Measurements from ENCODE around the gene GPR132. TPM values are rescaled to one million over a fixed set of nuclear protein-coding genes. Genes with fewer than 3 reads are reported as not detected.

Gene GPR132
- total RNA-seq, 6 donors from 2014 or later, result 3.0 to 14.7 (median 7.0) TPM

GRCh38 chr14:105012171-105012985 lies 52.9 kb downstream of the GPR132 start:
- no peaks in the 10 kb centered on the region for H3K27me3 ChIP-seq
- no peak for TF ChIP-seq EP300 (IDR thresholded peaks at IDR 0.05)
- TF ChIP-seq CTCF (IDR thresholded peaks at IDR 0.05), result peak in 2 of 6 experiments; percentile 19 to 26
- TF ChIP-seq POLR2A (IDR thresholded peaks at IDR 0.05), result no peak
- no peak for TF ChIP-seq POLR2AphosphoS5 (IDR thresholded peaks at IDR 0.05)
- peak in 1 of 2 donors; percentile 84 for DNase-seq
- WGBS, 2 donors, result 65 to 68% methylated on average over 13 to 23 of the region's 23 CpGs
- peaks cover 0 to 38% (median 24%) of the 10 kb centered on the region in 4 donors for H3K36me3 ChIP-seq
- no peaks in the 10 kb centered on the region for H3K9me3 ChIP-seq
- peak in 1 of 2 donors; percentile 56 for ATAC-seq (ENCODE audit: low FRiP score in 2 of 2)
- H3K27ac ChIP-seq, result no peak overlapping the region
- no peak overlapping the region for H3K4me3 ChIP-seq
- H3K4me1 ChIP-seq, result peaks cover 0 to 7% (median 6%) of the 10 kb centered on the region in 4 donors

GRCh38 chr14:105011312-105011990 lies 53.8 kb downstream of the GPR132 start:
- Histone ChIP-seq H3K4me3 (no peak overlapping the region), H3K27ac (no peak overlapping the region), H3K27me3 (no peaks in the 10 kb centered on the region), H3K9me3 (no peaks in the 10 kb centered on the region), H3K4me1 (peaks cover 0 to 7% (median 3%) of the 10 kb centered on the region in 4 donors), H3K36me3 (peaks cover 0 to 39% (median 25%) of the 10 kb centered on the region in 4 donors)
- TF ChIP-seq CTCF (IDR thresholded peaks at IDR 0.05) (no peak), POLR2A (IDR thresholded peaks at IDR 0.05) (no peak), EP300 (IDR thresholded peaks at IDR 0.05) (no peak), POLR2AphosphoS5 (IDR thresholded peaks at IDR 0.05) (no peak)
- 83 to 89% methylated on average over 11 to 27 of the region's 29 CpGs for WGBS, 2 donors
- ATAC-seq (ENCODE audit: low FRiP score in 2 of 2) (no peak), DNase-seq (no peak)

- ATAC-seq (ENCODE audit: low FRiP score in 2 of 2) (no peak), DNase-seq (peak in 1 of 2 donors; percentile 76)
- Histone ChIP-seq H3K4me1 (peaks cover 0 to 7% (median 3%) of the 10 kb centered on the region in 4 donors), H3K4me3 (no peak overlapping the region), H3K27me3 (no peaks in the 10 kb centered on the region), H3K36me3 (peaks cover 0 to 39% (median 25%) of the 10 kb centered on the region in 4 donors), H3K27ac (no peak overlapping the region), H3K9me3 (no peaks in the 10 kb centered on the region)
- 81 to 91% methylated on average over 6 to 16 of the region's 17 CpGs for WGBS, 2 donors
- no peak for TF ChIP-seq POLR2A (IDR thresholded peaks at IDR 0.05)
- TF ChIP-seq EP300 (IDR thresholded peaks at IDR 0.05), result no peak
- TF ChIP-seq CTCF (IDR thresholded peaks at IDR 0.05), result no peak
- TF ChIP-seq POLR2AphosphoS5 (IDR thresholded peaks at IDR 0.05), result no peak
Measured at GRCh38 chr14:105010891-105011291, 54.3 kb downstream of the GPR132 start.

- no peak for DNase-seq
- H3K27ac ChIP-seq, result no peak overlapping the region
- 88 to 91% methylated on average over 4 of the region's 4 CpGs for WGBS, 2 donors
- H3K4me3 ChIP-seq, result no peak overlapping the region
- H3K9me3 ChIP-seq, result no peaks in the 10 kb centered on the region
- H3K27me3 ChIP-seq, result no peaks in the 10 kb centered on the region
- no peak for ATAC-seq (ENCODE audit: low FRiP score in 2 of 2)
- peaks cover 0 to 39% (median 25%) of the 10 kb centered on the region in 4 donors for H3K36me3 ChIP-seq
- H3K4me1 ChIP-seq, result peaks cover 0 to 7% (median 3%) of the 10 kb centered on the region in 4 donors
- TF ChIP-seq EP300 (IDR thresholded peaks at IDR 0.05) (no peak), CTCF (IDR thresholded peaks at IDR 0.05) (no peak), POLR2AphosphoS5 (IDR thresholded peaks at IDR 0.05) (no peak)
Measured at GRCh38 chr14:105010106-105010505, 55.1 kb downstream of the GPR132 start.
